ENCODE results near the gene BMP7. TPM values are rescaled to one million over a fixed set of nuclear protein-coding genes. Genes with fewer than 3 reads are reported as not detected.

The BMP7 gene
- total and polyA plus RNA-seq, 2 experiments from 2014 or later = 130 to 276 TPM

GRCh38 chr20:57291694-57292093, 25.3 kb upstream of the BMP7 start:
- H3K4me1 ChIP-seq (ENCODE audit: low read depth) = peaks cover 16% of the 10 kb centered on the region
- H3K4me3 ChIP-seq = no peak overlapping the region
- no peaks in the 10 kb centered on the region for H3K9me3 ChIP-seq (ENCODE audit: low read depth)
- TF ChIP-seq CTCF (IDR thresholded peaks at IDR 0.05; ENCODE audit: low read depth, low read length) = no peak
- H3K27me3 ChIP-seq = no peaks in the 10 kb centered on the region
- DNase-seq (ENCODE audit: low read depth in 1 of 2, low spot score in 1 of 2) = no peak
- H3K27ac ChIP-seq = no peak overlapping the region
- no peaks in the 10 kb centered on the region for H3K36me3 ChIP-seq

GRCh38 chr20:57291003-57291402, 24.6 kb upstream of the BMP7 start:
- peaks cover 16% of the 10 kb centered on the region for H3K4me1 ChIP-seq (ENCODE audit: low read depth)
- TF ChIP-seq CTCF (IDR thresholded peaks at IDR 0.05; ENCODE audit: low read depth, low read length) = no peak
- no peaks in the 10 kb centered on the region for H3K9me3 ChIP-seq (ENCODE audit: low read depth)
- no peaks in the 10 kb centered on the region for H3K36me3 ChIP-seq
- no peak overlapping the region for H3K27ac ChIP-seq
- H3K4me3 ChIP-seq = no peak overlapping the region
- no peak for DNase-seq (ENCODE audit: low read depth in 1 of 2, low spot score in 1 of 2)
- no peaks in the 10 kb centered on the region for H3K27me3 ChIP-seq

- Histone ChIP-seq H3K4me3 (no peak overlapping the region), H3K27me3 (no peaks in the 10 kb centered on the region), H3K9me3 (ENCODE audit: low read depth) (no peaks in the 10 kb centered on the region), H3K36me3 (no peaks in the 10 kb centered on the region), H3K27ac (no peak overlapping the region), H3K4me1 (ENCODE audit: low read depth) (peaks cover 15% of the 10 kb centered on the region)
- DNase-seq (ENCODE audit: low read depth in 1 of 2, low spot score in 1 of 2) = no peak
- TF ChIP-seq CTCF (IDR thresholded peaks at IDR 0.05; ENCODE audit: low read depth, low read length) = no peak
Measured at GRCh38 chr20:57290178-57290484, 23.7 kb upstream of the BMP7 start.

- Histone ChIP-seq H3K4me1 (ENCODE audit: low read depth) (peaks cover 9% of the 10 kb centered on the region), H3K27me3 (no peaks in the 10 kb centered on the region), H3K36me3 (no peaks in the 10 kb centered on the region), H3K9me3 (ENCODE audit: low read depth) (no peaks in the 10 kb centered on the region), H3K27ac (no peak overlapping the region), H3K4me3 (no peak overlapping the region)
- DNase-seq (ENCODE audit: low read depth in 1 of 2, low spot score in 1 of 2) = no peak
- no peak for TF ChIP-seq CTCF (IDR thresholded peaks at IDR 0.05; ENCODE audit: low read depth, low read length)
Measured at GRCh38 chr20:57289391-57290177, 23.1 kb upstream of the BMP7 start.

GRCh38 chr20:57288651-57289277, 22.3 kb upstream of the BMP7 start:
- Histone ChIP-seq H3K36me3 (no peaks in the 10 kb centered on the region), H3K9me3 (ENCODE audit: low read depth) (no peaks in the 10 kb centered on the region), H3K4me1 (ENCODE audit: low read depth) (peaks cover 4% of the 10 kb centered on the region), H3K4me3 (no peak overlapping the region), H3K27me3 (no peaks in the 10 kb centered on the region), H3K27ac (no peak overlapping the region)
- TF ChIP-seq CTCF (IDR thresholded peaks at IDR 0.05; ENCODE audit: low read depth, low read length) = no peak
- no peak for DNase-seq (ENCODE audit: low read depth in 1 of 2, low spot score in 1 of 2)

Data from cardiac muscle cell (in vitro differentiated cells and primary cell).